Mesothelial cell of epicardium (in vitro differentiated cells): ENCODE results near the gene GNB1. TPM values are rescaled to one million over a fixed set of nuclear protein-coding genes. Genes with fewer than 3 reads are reported as not detected.

Source experiments
- DNase-seq, 2 experiments: peaks; one replicate each; pipeline ENCODE4 v3.0.0; 2021; ENCODE audit warnings: low spot score in 2 of 2; ENCODE audit not compliant: unreplicated experiment in 2 of 2
- H3K27ac Mint-ChIP-seq: 2 replicates; pipeline ENCODE4 v1.8.0; 2021; ENCODE audit warnings: mixed read lengths
- H3K27me3 Mint-ChIP-seq: 2 replicates; pipeline ENCODE4 v1.8.0; 2021; ENCODE audit warnings: low read depth, mixed read lengths
- H3K36me3 Mint-ChIP-seq: 2 replicates; pipeline ENCODE4 v1.8.0; 2021; ENCODE audit warnings: mixed read lengths
- H3K4me1 Mint-ChIP-seq: 2 replicates; pipeline ENCODE4 v1.8.0; 2021; ENCODE audit warnings: mixed read lengths
- H3K4me3 Mint-ChIP-seq: 2 replicates; pipeline ENCODE4 v1.8.0; 2021; ENCODE audit warnings: mild to moderate bottlenecking, moderate library complexity, mixed read lengths
- H3K9me3 Mint-ChIP-seq: 2 replicates; pipeline ENCODE4 v1.8.0; 2021; ENCODE audit warnings: mixed read lengths
- total RNA-seq: library from RNA; stranded (reverse); gene quantifications from 3 replicates; pipeline ENCODE4 v1.2.1, GENCODE V29; 2021
- TF ChIP-seq, protein P1 (sequence below): fragments of 200-600 bp; sonication (generic); IDR thresholded peaks from one replicate; pipeline ENCODE4 v1.5.0; 2021; ENCODE audit warnings: antibody characterized with exemption; ENCODE audit not compliant: unreplicated experiment

The GNB1 gene
- total RNA-seq, 1 donor from 2014 or later, result 272 TPM

DNA sequence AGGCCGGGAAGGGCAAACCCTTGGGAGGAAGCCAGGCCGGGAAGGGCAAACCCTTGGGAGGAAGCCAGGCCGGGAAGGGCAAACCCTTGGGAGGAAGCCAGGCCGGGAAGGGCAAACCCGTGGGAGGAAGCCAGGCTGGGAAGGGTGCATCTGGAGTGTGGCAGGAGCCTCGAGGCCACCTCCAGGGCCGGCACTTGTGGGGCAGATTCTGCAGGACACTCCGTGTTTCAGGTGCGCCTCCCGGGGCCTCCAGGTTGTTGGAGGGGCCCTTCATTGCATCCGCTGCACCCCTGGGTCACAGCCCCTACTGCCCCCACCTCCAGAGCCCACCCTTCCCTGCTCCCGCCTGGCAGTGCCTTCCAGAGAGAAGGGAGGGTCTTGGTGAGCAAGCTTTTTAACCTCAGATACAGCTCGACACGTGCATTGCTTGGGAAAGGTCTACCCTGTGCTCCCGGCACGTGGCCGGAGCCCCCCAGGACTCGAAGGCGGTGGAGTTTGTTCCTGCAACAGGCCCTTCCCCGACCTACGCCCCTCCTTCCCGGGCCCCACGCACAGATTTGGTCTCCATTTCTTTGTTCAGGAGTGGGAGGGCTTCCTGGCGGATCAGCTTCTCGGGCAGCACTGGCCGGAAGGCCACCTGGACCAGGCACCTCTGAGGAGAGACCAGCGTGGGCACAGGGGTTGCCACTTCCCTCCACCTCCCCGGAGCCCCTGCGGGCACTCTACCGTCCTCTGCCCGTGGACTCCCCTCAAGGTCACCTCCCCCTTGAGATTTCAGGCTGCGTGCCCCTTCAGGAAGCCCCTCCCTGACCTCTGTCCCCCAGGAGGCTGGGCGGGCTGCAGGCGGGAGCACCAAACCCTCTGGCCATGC, 37.6 kb upstream of the GNB1 start:
- peaks cover 5% of the 10 kb centered on the region for H3K27me3 Mint-ChIP-seq
- H3K4me1 Mint-ChIP-seq, result no peaks in the 10 kb centered on the region
- H3K4me3 Mint-ChIP-seq, result no peak overlapping the region
- DNase-seq, result no peak
- no peaks in the 10 kb centered on the region for H3K36me3 Mint-ChIP-seq
- H3K9me3 Mint-ChIP-seq, result peaks cover 2% of the 10 kb centered on the region
- H3K27ac Mint-ChIP-seq, result no peak overlapping the region
- TF ChIP-seq, protein P1, sequence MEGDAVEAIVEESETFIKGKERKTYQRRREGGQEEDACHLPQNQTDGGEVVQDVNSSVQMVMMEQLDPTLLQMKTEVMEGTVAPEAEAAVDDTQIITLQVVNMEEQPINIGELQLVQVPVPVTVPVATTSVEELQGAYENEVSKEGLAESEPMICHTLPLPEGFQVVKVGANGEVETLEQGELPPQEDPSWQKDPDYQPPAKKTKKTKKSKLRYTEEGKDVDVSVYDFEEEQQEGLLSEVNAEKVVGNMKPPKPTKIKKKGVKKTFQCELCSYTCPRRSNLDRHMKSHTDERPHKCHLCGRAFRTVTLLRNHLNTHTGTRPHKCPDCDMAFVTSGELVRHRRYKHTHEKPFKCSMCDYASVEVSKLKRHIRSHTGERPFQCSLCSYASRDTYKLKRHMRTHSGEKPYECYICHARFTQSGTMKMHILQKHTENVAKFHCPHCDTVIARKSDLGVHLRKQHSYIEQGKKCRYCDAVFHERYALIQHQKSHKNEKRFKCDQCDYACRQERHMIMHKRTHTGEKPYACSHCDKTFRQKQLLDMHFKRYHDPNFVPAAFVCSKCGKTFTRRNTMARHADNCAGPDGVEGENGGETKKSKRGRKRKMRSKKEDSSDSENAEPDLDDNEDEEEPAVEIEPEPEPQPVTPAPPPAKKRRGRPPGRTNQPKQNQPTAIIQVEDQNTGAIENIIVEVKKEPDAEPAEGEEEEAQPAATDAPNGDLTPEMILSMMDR, result no peak

DNA sequence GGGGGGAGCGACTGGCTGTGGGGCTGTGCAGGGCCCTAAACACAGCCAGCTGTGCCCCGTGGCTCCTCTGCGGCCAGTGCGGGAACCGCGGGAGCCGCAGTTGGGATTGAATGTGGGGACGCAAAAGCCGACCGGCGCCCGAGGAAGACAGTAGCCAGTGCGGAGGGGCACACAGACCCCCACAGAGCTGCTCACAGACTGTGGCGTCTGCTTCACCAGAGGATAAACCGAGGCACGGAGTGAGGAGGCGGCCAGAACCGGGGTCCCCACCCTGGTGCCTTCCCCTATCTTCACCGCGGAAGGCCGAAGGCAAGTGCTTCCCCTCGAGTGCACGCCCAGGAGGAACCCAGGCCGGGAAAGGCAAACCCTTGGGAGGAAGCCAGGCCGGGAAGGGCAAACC, 36.9 kb upstream of the GNB1 start:
- Mint-ChIP-seq H3K27ac (no peak overlapping the region), H3K9me3 (no peaks in the 10 kb centered on the region), H3K27me3 (peaks cover 3% of the 10 kb centered on the region), H3K4me3 (no peak overlapping the region), H3K4me1 (no peaks in the 10 kb centered on the region), H3K36me3 (no peaks in the 10 kb centered on the region)
- DNase-seq, result no peak
- TF ChIP-seq, protein P1, result no peak

DNA sequence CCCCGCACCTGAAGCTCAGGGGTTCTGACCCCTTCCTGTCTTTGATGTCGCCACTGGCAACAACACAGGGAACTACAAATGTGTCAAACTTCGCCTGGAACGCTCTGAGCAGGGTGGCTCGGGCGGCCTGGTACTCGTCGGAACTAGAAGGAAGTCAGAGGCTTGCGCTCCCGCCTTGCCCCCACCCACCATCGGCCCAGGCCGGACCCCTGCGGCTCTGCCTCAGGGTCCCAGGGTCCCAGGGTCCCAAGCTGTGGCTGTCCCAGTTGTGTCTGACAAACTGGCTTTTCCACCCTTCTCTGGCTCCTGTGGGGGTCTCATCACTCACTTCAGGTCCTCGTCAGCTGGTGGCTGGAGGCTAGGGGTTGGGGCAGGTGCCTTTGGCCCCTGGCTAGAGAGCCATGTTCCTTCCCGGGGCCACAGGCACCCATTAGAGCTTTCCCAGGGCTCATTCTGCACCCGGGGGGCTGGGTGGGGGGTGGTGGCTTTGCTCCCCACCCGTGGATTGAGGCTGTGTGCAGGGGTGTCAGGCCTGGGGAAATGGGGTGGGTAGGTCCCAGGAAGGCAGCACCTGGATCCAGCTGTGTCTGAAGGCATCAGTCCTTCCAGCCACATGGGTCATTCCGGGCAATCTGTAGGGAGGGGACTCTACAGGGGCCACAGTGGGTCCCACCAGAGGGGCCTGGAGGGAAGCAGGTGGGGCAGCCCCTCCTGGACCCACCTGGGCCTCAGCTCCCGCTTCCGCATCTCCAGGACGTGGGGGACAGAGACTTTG, 36.2 kb upstream of the GNB1 start:
- peaks cover 3% of the 10 kb centered on the region for H3K27me3 Mint-ChIP-seq

DNA sequence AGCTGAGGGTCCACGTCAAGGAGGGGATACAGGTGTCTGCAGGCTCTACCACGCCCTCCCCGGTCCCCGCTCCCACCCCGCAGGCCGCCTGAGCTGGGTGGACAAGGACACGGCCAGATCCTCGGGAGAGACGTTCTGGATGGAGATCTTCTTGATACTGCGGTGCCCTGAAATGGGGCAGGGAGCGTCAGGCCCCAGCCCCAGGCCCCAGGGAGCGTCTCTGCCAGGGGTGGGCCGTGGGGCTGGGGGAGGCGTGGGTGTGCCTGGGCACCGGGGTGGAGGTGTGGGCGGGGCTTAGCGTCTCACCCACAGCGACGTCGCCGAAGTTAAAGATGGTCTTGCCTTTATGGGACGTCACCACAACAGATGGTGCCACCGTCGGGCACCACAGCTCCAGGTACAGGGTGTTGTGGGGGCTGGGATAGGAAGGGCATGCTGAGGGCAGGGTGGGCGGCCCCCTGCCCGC, 35.5 kb upstream of the GNB1 start:
- Mint-ChIP-seq H3K36me3 (no peaks in the 10 kb centered on the region), H3K27ac (no peak overlapping the region), H3K4me3 (no peak overlapping the region), H3K9me3 (no peaks in the 10 kb centered on the region), H3K27me3 (peaks cover 3% of the 10 kb centered on the region), H3K4me1 (no peaks in the 10 kb centered on the region)
- TF ChIP-seq, protein P1, result no peak
- no peak for DNase-seq

More for the DNA sequence above, 36.2 kb upstream of the GNB1 start:
- H3K4me3 Mint-ChIP-seq, result no peak overlapping the region
- no peak for DNase-seq
- no peaks in the 10 kb centered on the region for H3K36me3 Mint-ChIP-seq
- H3K4me1 Mint-ChIP-seq, result no peaks in the 10 kb centered on the region
- H3K9me3 Mint-ChIP-seq, result no peaks in the 10 kb centered on the region
- H3K27ac Mint-ChIP-seq, result no peak overlapping the region
- TF ChIP-seq, protein P1, result no peak

DNA sequence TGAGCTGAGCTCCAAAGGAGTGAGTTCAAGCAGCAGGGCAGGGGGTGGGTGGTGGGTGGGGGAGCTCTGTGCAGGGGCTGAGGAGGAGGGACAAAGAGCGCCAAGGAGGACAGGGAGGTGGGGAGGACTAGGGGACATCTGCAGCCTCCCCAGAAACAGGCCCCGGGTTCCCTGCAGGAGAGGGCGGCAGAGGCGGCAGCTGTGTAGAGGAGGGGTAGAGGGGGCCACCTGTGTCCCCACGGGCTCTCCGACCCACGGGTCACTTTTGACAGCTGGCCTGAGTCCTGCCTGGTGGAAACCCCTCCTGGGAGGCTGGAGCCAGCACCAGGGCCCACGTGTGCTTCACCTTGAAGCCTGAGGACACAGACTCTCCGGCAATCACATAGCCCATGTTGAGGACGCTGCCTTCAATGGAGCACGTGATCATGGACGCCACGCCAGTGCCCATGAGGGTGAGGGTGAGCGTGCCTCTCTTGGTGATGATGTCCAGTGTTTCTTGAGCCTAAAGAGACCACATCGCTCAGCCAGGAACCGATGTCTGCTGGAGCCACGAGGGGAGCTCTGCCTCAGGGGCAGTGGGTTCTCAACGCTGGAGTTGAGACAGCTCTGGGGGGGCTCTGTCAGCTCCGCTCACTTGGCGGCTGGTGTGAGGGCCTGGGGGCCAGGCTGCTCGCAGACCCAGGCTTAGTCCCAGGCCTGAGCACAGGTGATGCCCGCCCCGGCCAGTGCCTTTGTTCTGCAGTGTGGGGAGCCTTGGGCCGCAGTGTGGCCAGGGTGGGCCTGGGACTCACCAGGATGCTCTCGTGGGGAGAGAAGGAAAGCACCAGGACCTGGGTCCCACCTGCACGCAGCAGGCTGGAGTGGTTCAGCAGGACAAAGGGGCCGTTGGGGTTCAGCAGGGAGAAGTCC, 34.8 kb upstream of the GNB1 start:
- TF ChIP-seq, protein P1, result no peak
- Mint-ChIP-seq H3K27me3 (peaks cover 3% of the 10 kb centered on the region), H3K4me1 (no peaks in the 10 kb centered on the region)

More for the DNA sequence above, 34.8 kb upstream of the GNB1 start:
- no peak for DNase-seq
- Mint-ChIP-seq H3K36me3 (no peaks in the 10 kb centered on the region), H3K27ac (no peak overlapping the region), H3K4me3 (no peak overlapping the region), H3K9me3 (no peaks in the 10 kb centered on the region)
